HCT116 (cell line): ENCODE results near the gene RILPL2. TPM values are rescaled to one million over a fixed set of nuclear protein-coding genes. Genes with fewer than 3 reads are reported as not detected.
"Not testable (repeated sequence)": the region's sequence is repeated elsewhere in the genome, so short reads cannot be mapped to it uniquely, and the experiment has no call there.

Experiments used
- ATAC-seq: fragments of 200-7000 bp; cut with Tn5 transposase; 2 replicates; pipeline ENCODE4 v1.9.1; 2020; ENCODE audit warnings: mild to moderate bottlenecking, moderate library complexity
- BruUV-seq: library from RNA; stranded (reverse); fragments of 400-500 nt; replicated peaks from 2 replicates; lab custom pipeline; 2021; lab: Mats Ljungman, UMichigan
- CTCF ChIA-PET: fragments of 300-600 bp; sonication (Branson Sonifier 250); formaldehyde crosslinking; loops from one replicate; lab custom pipeline; 2021; ENCODE audit warnings: antibody characterized with exemption; lab: Charles Lee
- POLR2A ChIA-PET: fragments of 300-600, 350-600 bp; sonication (Branson Sonifier 250); formaldehyde crosslinking; loops from one replicate; lab custom pipeline; 2021; ENCODE audit warnings: antibody characterized with exemption; lab: Charles Lee
- RAD21 ChIA-PET, 2 experiments: fragments of 300-600 bp; sonication (Branson Sonifier 250); formaldehyde crosslinking; loops; one replicate each; lab custom pipeline; 2023; ENCODE audit warnings: low total read pairs in 2 of 2; ENCODE audit not compliant: uncharacterized antibody in 2 of 2, unreplicated experiment in 2 of 2, low non-redundant PET in 1 of 2; lab: Charles Lee
- DNase-seq: peaks from one replicate; pipeline ENCODE4 v3.0.0-alpha.2; 2010; ENCODE audit warnings: low read depth, low spot score
- H2AFZ ChIP-seq: fragments of 200-600 bp; shearing (Covaris generic), sonication (generic); 2 replicates; pipeline ENCODE4 v1.6.1; 2017; ENCODE audit warnings: low read depth, mixed run types, mixed read lengths, antibody characterized with exemption, low read length; ENCODE audit not compliant: poor library complexity, severe bottlenecking
- H3K27ac ChIP-seq: 2 replicates; pipeline ENCODE4 v1.5.1; 2012; ENCODE audit warnings: low read depth, low read length
- H3K27me3 ChIP-seq: fragments of 200-600 bp; sonication (generic); 2 replicates; pipeline ENCODE4 v1.6.1; 2016; ENCODE audit warnings: mixed run types, low read length, mixed read lengths; ENCODE audit not compliant: insufficient read depth
- H3K36me3 ChIP-seq, 2 experiments: fragments of 200-500 bp in 1 of 2; fragments of 200-600 bp in 1 of 2; sonication (Bioruptor generic) in 1 of 2; sonication (generic) in 1 of 2; 2 replicates each; pipeline versions ENCODE4 v1.5.1 to v1.6.1; 2014 to 2016; ENCODE audit warnings: low read length in 2 of 2, inconsistent platforms in 1 of 2, mixed read lengths in 1 of 2, mixed run types in 1 of 2; ENCODE audit not compliant: insufficient read depth in 2 of 2, control insufficient read depth in 1 of 2
- H3K4me1 ChIP-seq, 2 experiments: fragments of 200-600 bp in 1 of 2; sonication (generic) in 1 of 2; 2 replicates each; pipeline versions ENCODE4 v1.5.1 to v1.6.1; 2012 to 2017; ENCODE audit warnings: low read length in 2 of 2, inconsistent platforms in 1 of 2, mild to moderate bottlenecking in 1 of 2, mixed read lengths in 1 of 2, mixed run types in 1 of 2, moderate library complexity in 1 of 2; ENCODE audit not compliant: insufficient read depth in 2 of 2, control insufficient read depth in 1 of 2
- H3K4me2 ChIP-seq: fragments of 200-600 bp; sonication (generic); 2 replicates; pipeline ENCODE4 v1.6.1; 2017; ENCODE audit warnings: mixed run types, low read length, mixed read lengths
- H3K4me3 ChIP-seq, 2 experiments: fragments of 200-600 bp in 1 of 2; sonication (generic) in 1 of 2; replicated peaks in 1 of 2; 2 replicates each; pipeline ENCODE4 v1.5.1; 2011 to 2016; ENCODE audit warnings: low read length in 2 of 2, control low read depth in 1 of 2, low read depth in 1 of 2, mild to moderate bottlenecking in 1 of 2, mixed read lengths in 1 of 2, mixed run types in 1 of 2
- H3K79me2 ChIP-seq: fragments of 200-600 bp; sonication (generic); 2 replicates; pipeline ENCODE4 v1.6.1; 2017; ENCODE audit warnings: mild to moderate bottlenecking, mixed run types, low read length, moderate library complexity, mixed read lengths; ENCODE audit not compliant: insufficient read depth
- H3K9ac ChIP-seq: fragments of 200-600 bp; sonication (generic); 2 replicates; pipeline ENCODE4 v1.6.1; 2016; ENCODE audit warnings: low read length, mixed read lengths
- H3K9me2 ChIP-seq: fragments of 200-600 bp; sonication (generic), shearing (Covaris generic); 2 replicates; pipeline ENCODE4 v1.6.1; 2017; ENCODE audit warnings: mixed run types, mild to moderate bottlenecking, moderate library complexity; ENCODE audit not compliant: insufficient read depth
- H3K9me3 ChIP-seq, 2 experiments: fragments of 200-500 bp in 1 of 2; fragments of 200-600 bp in 1 of 2; sonication (Bioruptor generic) in 1 of 2; sonication (generic) in 1 of 2; 2 replicates each; pipeline ENCODE4 v1.6.1; 2014 to 2017; ENCODE audit warnings: low read length in 2 of 2, mixed read lengths in 2 of 2, inconsistent platforms in 1 of 2, low read depth in 1 of 2, mild to moderate bottlenecking in 1 of 2, mixed run types in 1 of 2, moderate library complexity in 1 of 2; ENCODE audit not compliant: control insufficient read depth in 1 of 2, insufficient read depth in 1 of 2
- H4K20me1 ChIP-seq: fragments of 200-600 bp; sonication (generic), shearing (Covaris generic); 2 replicates; pipeline ENCODE4 v1.6.1; 2017; ENCODE audit warnings: mixed run types, mild to moderate bottlenecking, moderate library complexity; ENCODE audit not compliant: insufficient read depth
- intact Hi-C: fragments of 100-400 bp; cut with micrococcal nuclease; formaldehyde crosslinking; loops from 2 replicates; pipeline ENCODE4 v1.10.0; 2022
- total RNA-seq: library from RNA; stranded (reverse); gene quantifications from one replicate; pipeline ENCODE4 v1.2.1, GENCODE V29; 2021; ENCODE audit not compliant: unreplicated experiment
- TF ChIP-seq, protein P1 (sequence below): IDR thresholded peaks from 2 replicates; pipeline ENCODE4 v1.6.1; 2012; ENCODE audit warnings: low read depth

Gene RILPL2
- total RNA-seq, 1 experiment from 2014 or later = 2.3 TPM

DNA sequence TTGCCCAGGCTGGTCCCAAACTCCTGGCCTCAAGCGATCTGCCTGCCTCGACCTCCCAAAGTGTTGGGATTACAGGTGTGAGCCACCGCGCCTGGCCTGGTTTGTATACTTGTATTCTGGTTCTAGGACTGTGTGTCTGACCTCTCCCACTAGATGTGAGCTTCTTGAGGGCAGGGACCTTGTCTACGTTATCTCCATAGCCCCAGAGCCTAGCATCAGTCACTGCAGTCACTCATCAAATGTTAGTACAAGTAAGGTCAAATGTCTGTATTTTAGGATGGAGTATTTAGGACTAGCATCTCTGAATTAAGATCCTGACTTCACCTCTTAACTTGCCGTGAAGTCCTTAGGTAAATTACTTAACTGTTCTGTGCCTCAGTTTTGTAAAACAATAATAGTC is 2.9 kb downstream of the RILPL2 start:
- no peak overlapping the region for H3K4me3 ChIP-seq
- BruUV-seq = no TSS peak
- ChIA-PET POLR2A (no interaction called here), RAD21 (no interaction called here), CTCF (no interaction called here)
- no peak overlapping the region for H3K9ac ChIP-seq
- TF ChIP-seq, protein P1, sequence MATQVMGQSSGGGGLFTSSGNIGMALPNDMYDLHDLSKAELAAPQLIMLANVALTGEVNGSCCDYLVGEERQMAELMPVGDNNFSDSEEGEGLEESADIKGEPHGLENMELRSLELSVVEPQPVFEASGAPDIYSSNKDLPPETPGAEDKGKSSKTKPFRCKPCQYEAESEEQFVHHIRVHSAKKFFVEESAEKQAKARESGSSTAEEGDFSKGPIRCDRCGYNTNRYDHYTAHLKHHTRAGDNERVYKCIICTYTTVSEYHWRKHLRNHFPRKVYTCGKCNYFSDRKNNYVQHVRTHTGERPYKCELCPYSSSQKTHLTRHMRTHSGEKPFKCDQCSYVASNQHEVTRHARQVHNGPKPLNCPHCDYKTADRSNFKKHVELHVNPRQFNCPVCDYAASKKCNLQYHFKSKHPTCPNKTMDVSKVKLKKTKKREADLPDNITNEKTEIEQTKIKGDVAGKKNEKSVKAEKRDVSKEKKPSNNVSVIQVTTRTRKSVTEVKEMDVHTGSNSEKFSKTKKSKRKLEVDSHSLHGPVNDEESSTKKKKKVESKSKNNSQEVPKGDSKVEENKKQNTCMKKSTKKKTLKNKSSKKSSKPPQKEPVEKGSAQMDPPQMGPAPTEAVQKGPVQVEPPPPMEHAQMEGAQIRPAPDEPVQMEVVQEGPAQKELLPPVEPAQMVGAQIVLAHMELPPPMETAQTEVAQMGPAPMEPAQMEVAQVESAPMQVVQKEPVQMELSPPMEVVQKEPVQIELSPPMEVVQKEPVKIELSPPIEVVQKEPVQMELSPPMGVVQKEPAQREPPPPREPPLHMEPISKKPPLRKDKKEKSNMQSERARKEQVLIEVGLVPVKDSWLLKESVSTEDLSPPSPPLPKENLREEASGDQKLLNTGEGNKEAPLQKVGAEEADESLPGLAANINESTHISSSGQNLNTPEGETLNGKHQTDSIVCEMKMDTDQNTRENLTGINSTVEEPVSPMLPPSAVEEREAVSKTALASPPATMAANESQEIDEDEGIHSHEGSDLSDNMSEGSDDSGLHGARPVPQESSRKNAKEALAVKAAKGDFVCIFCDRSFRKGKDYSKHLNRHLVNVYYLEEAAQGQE = no peak
- no peak overlapping the region for H3K4me2 ChIP-seq
- peaks cover 13 to 19% of the 10 kb centered on the region in 2 experiments; a peak in 3 of 4 replicates for H3K4me1 ChIP-seq
- intact Hi-C loops = no loop called here
- H2AFZ ChIP-seq = no peak overlapping the region
- DNase-seq (no peak), ATAC-seq (no peak)
- no peaks in the 10 kb centered on the region for H4K20me1 ChIP-seq
- H3K36me3 ChIP-seq = peaks cover 0 to 5% of the 10 kb centered on the region in 2 experiments; a peak in 1 of 4 replicates
- H3K79me2 ChIP-seq = peaks cover 7% of the 10 kb centered on the region; the same call in 1 of the 2 replicates
- no peak overlapping the region for H3K27ac ChIP-seq
- H3K27me3 ChIP-seq = no peaks in the 10 kb centered on the region
- H3K9me3 ChIP-seq = no peaks in the 10 kb centered on the region
- no peaks in the 10 kb centered on the region for H3K9me2 ChIP-seq

DNA sequence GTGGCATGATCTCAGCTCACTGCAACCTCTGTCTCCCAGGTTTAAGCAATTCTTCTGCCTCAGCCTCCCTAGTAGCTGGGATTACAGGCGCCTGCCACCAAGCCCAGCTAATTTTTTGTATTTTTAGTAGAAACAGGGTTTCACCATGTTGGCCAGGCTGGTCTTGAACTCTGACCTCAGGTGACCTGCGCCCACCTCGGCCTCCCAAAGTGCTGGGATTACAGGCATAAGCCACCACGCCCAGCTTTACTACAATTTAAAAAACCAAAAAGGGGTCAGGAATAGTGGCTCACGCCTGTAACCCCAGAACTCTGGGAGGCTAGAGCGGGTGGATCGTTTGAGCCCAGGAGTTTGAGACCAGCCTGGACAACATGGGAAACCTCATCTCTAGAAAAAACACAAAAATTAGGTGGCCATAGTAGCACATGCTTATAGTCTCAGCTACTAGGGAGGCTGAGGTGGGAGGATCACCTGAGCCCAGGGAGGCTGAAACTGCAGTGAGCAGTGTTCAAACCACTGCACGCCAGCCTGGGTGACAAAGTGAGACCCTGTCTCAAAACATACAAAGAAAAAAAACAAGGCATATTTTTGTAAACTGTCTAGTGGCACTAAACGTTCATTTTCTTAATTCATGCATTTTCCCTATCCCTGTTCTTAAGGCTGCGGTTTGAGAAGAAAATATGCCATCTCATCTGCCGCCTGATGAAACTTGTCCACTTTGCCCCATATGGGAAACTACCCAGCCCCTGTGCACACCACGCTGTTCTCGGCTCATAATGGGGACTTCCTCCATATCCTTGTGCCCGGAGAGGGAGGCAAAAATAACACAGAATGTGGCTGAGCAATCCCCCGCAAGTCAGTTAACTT is 4.3 kb downstream of the RILPL2 start:
- H4K20me1 ChIP-seq, RAD21 ChIA-PET, ATAC-seq, H3K79me2 ChIP-seq, H3K9me2 ChIP-seq, DNase-seq, CTCF ChIA-PET, H3K36me3 ChIP-seq, BruUV-seq, H3K9me3 ChIP-seq, H2AFZ ChIP-seq, H3K9ac ChIP-seq, H3K27me3 ChIP-seq, H3K4me2 ChIP-seq, H3K27ac ChIP-seq, H3K4me3 ChIP-seq, POLR2A ChIA-PET, intact Hi-C loops: not testable (repeated sequence)
- peaks cover 13 to 19% of the 10 kb centered on the region in 2 experiments; a peak in 3 of 4 replicates for H3K4me1 ChIP-seq

DNA sequence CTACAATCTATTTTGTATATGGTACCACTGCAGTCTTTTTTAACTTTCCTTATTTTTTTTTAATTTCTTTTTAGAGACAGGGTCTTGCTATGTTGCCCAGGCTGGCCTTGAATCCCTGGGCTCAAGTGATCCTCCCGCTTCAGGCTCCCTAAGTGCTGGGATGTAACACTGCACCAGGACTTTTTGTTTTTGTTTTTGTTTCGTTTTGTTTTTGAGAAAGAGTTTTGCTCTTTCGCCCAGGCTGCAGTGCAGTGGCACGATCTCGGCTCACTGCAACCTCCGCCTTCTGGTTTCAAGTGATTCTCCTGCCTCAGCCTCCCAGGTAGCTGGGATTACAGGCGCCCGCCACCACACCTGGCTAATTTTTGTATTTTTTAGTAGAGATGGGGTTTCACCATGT is 7.4 kb downstream of the RILPL2 start:
- RAD21 ChIA-PET, H3K4me1 ChIP-seq, H3K27ac ChIP-seq, H3K9ac ChIP-seq, H3K4me3 ChIP-seq, ATAC-seq, H3K4me2 ChIP-seq, H4K20me1 ChIP-seq, H3K9me3 ChIP-seq, H3K9me2 ChIP-seq, DNase-seq, BruUV-seq, H2AFZ ChIP-seq, CTCF ChIA-PET, H3K27me3 ChIP-seq, H3K36me3 ChIP-seq, intact Hi-C loops, H3K79me2 ChIP-seq, POLR2A ChIA-PET: not testable (repeated sequence)
